H9 (cell line): ENCODE measurements around the gene PDE3B. TPM values are rescaled to one million over a fixed set of nuclear protein-coding genes. Genes with fewer than 3 reads are reported as not detected.

Source experiments
- DNase-seq: peaks from one replicate; pipeline ENCODE4 v3.0.0-alpha.2; 2017
- H2AFZ ChIP-seq: one replicate; pipeline ENCODE4 v1.6.1; 2013; ENCODE audit warnings: mild to moderate bottlenecking, low read length, control low read depth, moderate library complexity
- H2AK5ac ChIP-seq: 2 replicates; pipeline ENCODE4 v1.6.1; 2013; ENCODE audit warnings: low read length, control low read depth, mixed read lengths; ENCODE audit not compliant: insufficient read length
- H2BK120ac ChIP-seq: one replicate; pipeline ENCODE4 v1.6.1; 2013; ENCODE audit warnings: low read depth, mild to moderate bottlenecking, low read length, control low read depth, inconsistent platforms; ENCODE audit not compliant: poor library complexity, severe bottlenecking
- H2BK12ac ChIP-seq: 2 replicates; pipeline ENCODE4 v1.6.1; 2013; ENCODE audit warnings: low read length, control low read depth, mixed read lengths, low read depth; ENCODE audit not compliant: insufficient read length
- H2BK15ac ChIP-seq: 2 replicates; pipeline ENCODE4 v1.6.1; 2013; ENCODE audit warnings: low read depth, low read length, control low read depth
- H2BK20ac ChIP-seq: one replicate; pipeline ENCODE4 v1.6.1; 2013; ENCODE audit warnings: low read depth, mild to moderate bottlenecking, low read length, control low read depth, inconsistent platforms; ENCODE audit not compliant: poor library complexity, severe bottlenecking
- H2BK5ac ChIP-seq: 2 replicates; pipeline ENCODE4 v1.6.1; 2013; ENCODE audit warnings: low read length, control low read depth, mixed read lengths; ENCODE audit not compliant: insufficient read length
- H3K14ac ChIP-seq: 2 replicates; pipeline ENCODE4 v1.6.1; 2013; ENCODE audit warnings: low read length, control low read depth; ENCODE audit not compliant: insufficient read depth
- H3K18ac ChIP-seq: 2 replicates; pipeline ENCODE4 v1.6.1; 2013; ENCODE audit warnings: low read depth, mild to moderate bottlenecking, mixed read lengths, low read length, control low read depth; ENCODE audit not compliant: insufficient read length
- H3K23ac ChIP-seq: 2 replicates; pipeline ENCODE4 v1.6.1; 2013; ENCODE audit warnings: low read length, control low read depth, mixed read lengths, low read depth; ENCODE audit not compliant: insufficient read length
- H3K23me2 ChIP-seq: 2 replicates; pipeline ENCODE4 v1.6.1; 2013; ENCODE audit warnings: low read depth, mild to moderate bottlenecking, mixed read lengths, low read length, control low read depth; ENCODE audit not compliant: insufficient read length, poor library complexity, severe bottlenecking
- H3K27ac ChIP-seq: 2 replicates; pipeline ENCODE4 v1.5.1; 2013; ENCODE audit warnings: low read length, control low read depth, mixed read lengths, low read depth; ENCODE audit not compliant: insufficient read length
- H3K27me3 ChIP-seq: 2 replicates; pipeline ENCODE4 v1.6.1; 2013; ENCODE audit warnings: low read length, control low read depth, inconsistent platforms; ENCODE audit not compliant: insufficient read depth
- H3K4ac ChIP-seq: 2 replicates; pipeline ENCODE4 v1.6.1; 2013; ENCODE audit warnings: low read depth, mild to moderate bottlenecking, control low read depth, inconsistent platforms, low read length, moderate library complexity
- H3K4me1 ChIP-seq: 2 replicates; pipeline ENCODE4 v1.6.1; 2013; ENCODE audit warnings: low read length, control low read depth, inconsistent platforms; ENCODE audit not compliant: insufficient read depth
- H3K4me2 ChIP-seq: 2 replicates; pipeline ENCODE4 v1.6.1; 2013; ENCODE audit warnings: low read length, control low read depth, mixed read lengths; ENCODE audit not compliant: insufficient read length, insufficient read depth
- H3K56ac ChIP-seq: 2 replicates; pipeline ENCODE4 v1.6.1; 2013; ENCODE audit warnings: low read depth, mild to moderate bottlenecking, mixed read lengths, low read length, control low read depth; ENCODE audit not compliant: insufficient read length
- H3K79me1 ChIP-seq: 2 replicates; pipeline ENCODE4 v1.6.1; 2013; ENCODE audit warnings: low read depth, mild to moderate bottlenecking, moderate library complexity, low read length, control low read depth, inconsistent platforms; ENCODE audit not compliant: insufficient read depth, poor library complexity, severe bottlenecking
- H3K79me2 ChIP-seq: 2 replicates; pipeline ENCODE4 v1.6.1; 2013; ENCODE audit warnings: low read length, control low read depth, inconsistent platforms; ENCODE audit not compliant: insufficient read depth
- H3K9ac ChIP-seq: 2 replicates; pipeline ENCODE4 v1.6.1; 2013; ENCODE audit warnings: low read length, control low read depth, mixed read lengths; ENCODE audit not compliant: insufficient read length; ENCODE audit errors: extremely low read depth
- H3K9me3 ChIP-seq: one replicate; pipeline ENCODE4 v1.6.1; 2013; ENCODE audit warnings: low read depth, low read length, inconsistent platforms; ENCODE audit not compliant: control insufficient read depth
- H3T11ph ChIP-seq: one replicate; pipeline ENCODE4 v1.6.1; 2013; ENCODE audit warnings: mild to moderate bottlenecking, low read length, control low read depth, inconsistent platforms
- H4K20me1 ChIP-seq: one replicate; pipeline ENCODE4 v1.6.1; 2013; ENCODE audit not compliant: control insufficient read depth, insufficient read length, insufficient read depth
- H4K5ac ChIP-seq: 2 replicates; pipeline ENCODE4 v1.6.1; 2013; ENCODE audit warnings: low read depth, mild to moderate bottlenecking, mixed read lengths, low read length, control low read depth; ENCODE audit not compliant: insufficient read length
- H4K8ac ChIP-seq: replicated peaks from 2 replicates; pipeline ENCODE4 v1.6.1; 2013; ENCODE audit warnings: low read length, control low read depth, mixed read lengths, low read depth; ENCODE audit not compliant: insufficient read length
- H4K91ac ChIP-seq: 2 replicates; pipeline ENCODE4 v1.6.1; 2013; ENCODE audit warnings: low read depth, mild to moderate bottlenecking, moderate library complexity, mixed read lengths, low read length, control low read depth; ENCODE audit not compliant: insufficient read length
- H3K27ac Mint-ChIP-seq, 3 experiments: 2 replicates in 2 of 3; 3 replicates in 1 of 3; pipeline ENCODE4 v1.8.0; 2020 to 2021; ENCODE audit warnings: mixed read lengths in 3 of 3, mild to moderate bottlenecking in 1 of 3, moderate library complexity in 1 of 3
- H3K27me3 Mint-ChIP-seq: 2 replicates; pipeline ENCODE4 v1.8.0; 2021; ENCODE audit warnings: low read depth, mild to moderate bottlenecking, moderate library complexity, mixed read lengths
- H3K36me3 Mint-ChIP-seq, 3 experiments: 2 replicates in 2 of 3; 3 replicates in 1 of 3; pipeline ENCODE4 v1.8.0; 2020 to 2021; ENCODE audit warnings: low read depth in 3 of 3, mixed read lengths in 3 of 3; ENCODE audit not compliant: insufficient read depth in 1 of 3
- H3K4me1 Mint-ChIP-seq, 2 experiments: 2 replicates each; pipeline ENCODE4 v1.8.0; 2020; ENCODE audit warnings: mixed read lengths in 2 of 2
- H3K4me3 Mint-ChIP-seq, 2 experiments: 2 replicates in 1 of 2; 3 replicates in 1 of 2; pipeline ENCODE4 v1.8.0; 2020 to 2021; ENCODE audit warnings: mild to moderate bottlenecking in 2 of 2, mixed read lengths in 2 of 2, moderate library complexity in 1 of 2
- H3K9me3 Mint-ChIP-seq, 2 experiments: 2 replicates in 1 of 2; 3 replicates in 1 of 2; pipeline ENCODE4 v1.8.0; 2020; ENCODE audit warnings: mild to moderate bottlenecking in 2 of 2, mixed read lengths in 2 of 2, moderate library complexity in 1 of 2
- CTCF ChIP-seq: fragments of 200-600 bp; sonication (generic); conservative IDR thresholded peaks from 3 replicates; pipeline ENCODE4 v1.8.0; 2021; ENCODE audit warnings: antibody characterized with exemption, mild to moderate bottlenecking
- WGBS: extraction: QIAGEN DNeasy Blood & Tissue Kit; methylation state at CpG from one replicate; pipeline ENCODE4 v1.1.7; 2013; ENCODE audit warnings: missing lambda C conversion rate, low lambda C conversion rate, mixed read lengths; ENCODE audit not compliant: insufficient read length; ENCODE audit errors: extremely low coverage; 5-methylcytosine and 5-hydroxymethylcytosine counted together
- total RNA-seq: library from RNA; stranded (reverse); gene quantifications from 2 replicates; pipeline ENCODE4 v1.2.1, GENCODE V29; 2021

Gene PDE3B
- total RNA-seq, 1 experiment from 2014 or later: 6.6 TPM

- no peak overlapping the region for H3K4ac ChIP-seq
- H2BK12ac ChIP-seq: no peak overlapping the region
- no peak overlapping the region for H3K23ac ChIP-seq
- no CpG with 5 or more reads among the region's 1 CpG for WGBS
- DNase-seq: no peak
- no peaks in the 10 kb centered on the region for H3K4me1 Mint-ChIP-seq
- H3K27me3 ChIP-seq: no peaks in the 10 kb centered on the region
- no peaks in the 10 kb centered on the region for H4K20me1 ChIP-seq
- H3K9me3 Mint-ChIP-seq: peaks cover 11 to 18% of the 10 kb centered on the region in 2 experiments
- no peak overlapping the region for H3K18ac ChIP-seq
- no peak overlapping the region for H3K27ac Mint-ChIP-seq
- no peak overlapping the region for H3K14ac ChIP-seq
- H4K5ac ChIP-seq: no peak overlapping the region
- H3K79me1 ChIP-seq: no peaks in the 10 kb centered on the region
- no peak overlapping the region for H4K91ac ChIP-seq
- H2BK20ac ChIP-seq: no peak overlapping the region
- no peaks in the 10 kb centered on the region for H3K79me2 ChIP-seq
- no peak overlapping the region for H3K4me2 ChIP-seq
- H3T11ph ChIP-seq: no peak overlapping the region
- H3K23me2 ChIP-seq: no peaks in the 10 kb centered on the region
- no peaks in the 10 kb centered on the region for H3K27me3 Mint-ChIP-seq
- no peak overlapping the region for H2AK5ac ChIP-seq
- H3K4me3 Mint-ChIP-seq: no peak overlapping the region
- no peak overlapping the region for H4K8ac ChIP-seq
- no peak overlapping the region for H3K56ac ChIP-seq
- no peak for TF ChIP-seq CTCF
- H2BK15ac ChIP-seq: no peak overlapping the region
- no peaks in the 10 kb centered on the region for H3K9me3 ChIP-seq
- H2BK120ac ChIP-seq: no peak overlapping the region
- no peak overlapping the region for H3K27ac ChIP-seq
- no peak overlapping the region for H3K9ac ChIP-seq
- no peak overlapping the region for H2BK5ac ChIP-seq
- H2AFZ ChIP-seq: no peak overlapping the region
- no peaks in the 10 kb centered on the region for H3K4me1 ChIP-seq
- H3K36me3 Mint-ChIP-seq: peaks cover 11 to 17% (median 12%) of the 10 kb centered on the region in 3 experiments
These were observed 55.2 kb downstream of the PDE3B start for GRCh38 chr11:14698771-14699170.
